GM23338 (cell line): ENCODE measurements around the gene MT1HL1. TPM values are rescaled to one million over a fixed set of nuclear protein-coding genes. Genes with fewer than 3 reads are reported as not detected.
A peak's percentile ranks its signal among the peaks of the same experiment; 100 is the strongest.

Source experiments
- ATAC-seq: fragments of 200-7000 bp; cut with Tn5 transposase; 3 replicates; pipeline ENCODE4 v1.9.1; 2020
- DNase-seq: peaks from one replicate; pipeline ENCODE4 v3.0.0-alpha.2; 2015; ENCODE audit warnings: low spot score
- H2AFZ ChIP-seq: fragments of 200-600 bp; sonication (generic); 2 replicates; pipeline ENCODE4 v1.8.0; 2016; ENCODE audit warnings: antibody characterized with exemption, mild to moderate bottlenecking, moderate library complexity
- H3F3A ChIP-seq: fragments of 200-600 bp; sonication (generic); replicated peaks from 2 replicates; pipeline ENCODE4 v1.8.0; 2017; ENCODE audit warnings: antibody characterized with exemption, mixed run types, low read depth
- H3K27ac ChIP-seq: fragments of 200-600 bp; sonication (generic); 2 replicates; pipeline ENCODE4 v1.6.1; 2016; ENCODE audit warnings: low read depth
- H3K27me3 ChIP-seq: fragments of 200-600 bp; sonication (generic); 2 replicates; pipeline ENCODE4 v1.8.0; 2016; ENCODE audit warnings: mild to moderate bottlenecking, mixed run types, moderate library complexity; ENCODE audit not compliant: insufficient read depth
- H3K36me3 ChIP-seq: fragments of 200-600 bp; sonication (generic); 2 replicates; pipeline ENCODE4 v1.8.0; 2016; ENCODE audit warnings: mild to moderate bottlenecking; ENCODE audit not compliant: insufficient read depth
- H3K4me1 ChIP-seq: fragments of 200-600 bp; sonication (generic); 2 replicates; pipeline ENCODE4 v1.8.0; 2016; ENCODE audit warnings: mild to moderate bottlenecking, moderate library complexity; ENCODE audit not compliant: insufficient read depth
- H3K4me2 ChIP-seq: fragments of 200-600 bp; sonication (generic); 2 replicates; pipeline ENCODE4 v1.7.1; 2017; ENCODE audit warnings: mixed run types
- H3K4me3 ChIP-seq: fragments of 200-600 bp; sonication (generic); 2 replicates; pipeline ENCODE4 v1.6.1; 2016; ENCODE audit warnings: mixed run types
- H3K79me2 ChIP-seq: fragments of 200-600 bp; sonication (generic); replicated peaks from 2 replicates; pipeline ENCODE4 v1.8.0; 2017; ENCODE audit warnings: mild to moderate bottlenecking; ENCODE audit not compliant: insufficient read depth
- H3K9me2 ChIP-seq: fragments of 200-600 bp; sonication (generic); 2 replicates; pipeline ENCODE4 v1.8.0; 2017; ENCODE audit not compliant: insufficient read depth
- H4K20me1 ChIP-seq: fragments of 200-600 bp; sonication (generic); replicated peaks from 2 replicates; pipeline ENCODE4 v1.8.0; 2017; ENCODE audit warnings: mild to moderate bottlenecking; ENCODE audit not compliant: insufficient read depth
- H3K27ac Mint-ChIP-seq: 2 replicates; pipeline ENCODE4 v1.8.0; 2020; ENCODE audit warnings: inconsistent platforms, mild to moderate bottlenecking, moderate library complexity, mixed read lengths
- H3K27me3 Mint-ChIP-seq: 3 replicates; pipeline ENCODE4 v1.8.0; 2022; ENCODE audit warnings: low read depth, mild to moderate bottlenecking, moderate library complexity, mixed read lengths, inconsistent platforms; ENCODE audit not compliant: insufficient read depth, poor library complexity
- H3K36me3 Mint-ChIP-seq: 3 replicates; pipeline ENCODE4 v1.8.0; 2021; ENCODE audit warnings: low read depth, mild to moderate bottlenecking, inconsistent platforms, moderate library complexity, mixed read lengths
- H3K4me1 Mint-ChIP-seq: 3 replicates; pipeline ENCODE4 v1.8.0; 2020; ENCODE audit warnings: mild to moderate bottlenecking, inconsistent platforms, mixed read lengths
- H3K4me3 Mint-ChIP-seq: 3 replicates; pipeline ENCODE4 v1.8.0; 2021; ENCODE audit warnings: moderate library complexity, mild to moderate bottlenecking, inconsistent platforms, mixed read lengths
- H3K9me3 Mint-ChIP-seq: 3 replicates; pipeline ENCODE4 v1.8.0; 2020; ENCODE audit warnings: moderate library complexity, mild to moderate bottlenecking, inconsistent platforms, mixed read lengths
- CREB1 ChIP-seq: fragments of 250-450 bp; sonication (Bioruptor Pico); IDR thresholded peaks from 2 replicates; pipeline ENCODE4 v1.5.0; 2020; ENCODE audit warnings: low read depth, mild to moderate bottlenecking, moderate library complexity
- EZH2 ChIP-seq: fragments of 200-600 bp; sonication (generic); IDR thresholded peaks from one replicate; pipeline ENCODE4 v1.8.0; 2017; ENCODE audit warnings: antibody characterized with exemption, mild to moderate bottlenecking, low read depth; ENCODE audit not compliant: unreplicated experiment
- EZH2phosphoT487 ChIP-seq: fragments of 200-600 bp; sonication (generic); IDR thresholded peaks from one replicate; pipeline ENCODE4 v1.8.1; 2018; ENCODE audit warnings: antibody characterized with exemption; ENCODE audit not compliant: unreplicated experiment
- JUNB ChIP-seq: IDR thresholded peaks from one replicate; pipeline ENCODE4 v1.6.1; 2016; ENCODE audit warnings: antibody characterized with exemption; ENCODE audit not compliant: unreplicated experiment
- NANOG ChIP-seq: IDR thresholded peaks from 2 replicates; pipeline ENCODE4 v1.6.1; 2016; ENCODE audit warnings: antibody characterized with exemption, borderline replicate concordance
- POLR2AphosphoS5 ChIP-seq: IDR thresholded peaks from 2 replicates; pipeline ENCODE4 v1.6.1; 2016; ENCODE audit warnings: antibody characterized with exemption, low read depth
- STAT1 ChIP-seq: IDR thresholded peaks from one replicate; pipeline ENCODE4 v1.6.1; 2016; ENCODE audit warnings: antibody characterized with exemption; ENCODE audit not compliant: unreplicated experiment
- ZNF114 ChIP-seq: fragments of 250-450 bp; sonication (Bioruptor Pico); IDR thresholded peaks from 2 replicates; pipeline ENCODE4 v1.5.0; 2020; ENCODE audit warnings: mild to moderate bottlenecking, moderate library complexity
- ZNF331 ChIP-seq: fragments of 250-450 bp; sonication (Bioruptor Pico); IDR thresholded peaks from 2 replicates; pipeline ENCODE4 v1.5.0; 2020; ENCODE audit warnings: low read depth, mild to moderate bottlenecking, moderate library complexity
- polyA plus RNA-seq: library from polyadenylated mRNA; unstranded; fragments of >200 nt; fragmentation: Nextera tagmentation; extraction: Ambion mirVana; gene quantifications from 2 replicates; pipeline ENCODE4 v1.2.1, GENCODE V29; 2016
- total RNA-seq: library from RNA; depleted of rRNA; stranded (reverse); fragments of >200 nt; shearing (Covaris generic); gene quantifications from 2 replicates; pipeline ENCODE4 v1.2.3, GENCODE V29; 2014
- TF ChIP-seq, protein P1 (sequence below): fragments of 250-450 bp; sonication (Bioruptor Pico); IDR thresholded peaks from 2 replicates; pipeline ENCODE4 v1.5.0; 2020; ENCODE audit warnings: mild to moderate bottlenecking, moderate library complexity
- TF ChIP-seq, protein P2 (sequence below): IDR thresholded peaks from 2 replicates; pipeline ENCODE4 v1.6.1; 2016; ENCODE audit warnings: antibody characterized with exemption
- TF ChIP-seq, protein P3 (sequence below), 2 experiments: fragments of 200-600 bp in 1 of 2; sonication (generic) in 1 of 2; conservative IDR thresholded peaks; 2 replicates each; pipeline versions ENCODE4 v1.5.1 to v1.6.1; 2016 to 2017; ENCODE audit warnings: antibody characterized with exemption in 2 of 2, low read depth in 2 of 2, mild to moderate bottlenecking in 2 of 2, moderate library complexity in 1 of 2
- TF ChIP-seq, protein P4 (sequence below): IDR thresholded peaks from one replicate; pipeline ENCODE4 v1.6.1; 2018; ENCODE audit warnings: antibody characterized with exemption; ENCODE audit not compliant: unreplicated experiment

MT1HL1 gene
- total and polyA plus RNA-seq, 2 experiments from 2014 or later, result not detected

DNA sequence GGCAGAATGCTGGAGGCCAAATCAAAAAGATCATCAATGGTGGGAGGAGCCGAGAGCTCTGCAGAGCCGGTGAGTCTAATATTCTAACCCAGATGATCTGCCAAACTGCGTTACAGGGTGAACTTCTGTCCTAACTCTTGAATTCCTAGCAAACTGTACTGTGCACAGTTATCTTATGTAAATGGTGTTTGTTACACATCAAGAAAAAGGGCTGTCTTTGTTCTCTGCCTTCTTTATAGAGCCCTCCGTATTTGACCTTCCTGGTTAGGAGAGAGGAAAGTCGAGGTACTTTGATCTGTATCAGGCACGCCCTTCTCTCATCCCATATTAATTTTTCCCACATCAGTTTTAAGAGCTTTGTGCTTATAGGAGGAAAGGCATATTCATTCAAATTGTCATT, 37.6 kb downstream of the MT1HL1 start:
- no peak overlapping the region for H3K4me3 Mint-ChIP-seq
- peaks cover 7% of the 10 kb centered on the region for H3K9me3 Mint-ChIP-seq
- Histone ChIP-seq H3K27ac (no peak overlapping the region), H3K4me3 (no peak overlapping the region), H3K79me2 (no peaks in the 10 kb centered on the region), H3K9me2 (peaks cover 13% of the 10 kb centered on the region; the same call in 1 of the 2 replicates), H3K27me3 (no peaks in the 10 kb centered on the region), H3K4me1 (no peaks in the 10 kb centered on the region), H3K36me3 (no peaks in the 10 kb centered on the region), H3F3A (no peaks in the 10 kb centered on the region), H4K20me1 (no peaks in the 10 kb centered on the region), H2AFZ (peak overlapping the region; percentile 52; the same call in 1 of the 2 replicates), H3K4me2 (no peak overlapping the region)
- no peaks in the 10 kb centered on the region; the same call in 2 of the 3 replicates for H3K4me1 Mint-ChIP-seq
- peaks cover 13% of the 10 kb centered on the region for H3K27me3 Mint-ChIP-seq
- DNase-seq (no peak), ATAC-seq (no peak)
- peaks cover 3% of the 10 kb centered on the region for H3K36me3 Mint-ChIP-seq
- no peak overlapping the region for H3K27ac Mint-ChIP-seq
- TF ChIP-seq, protein P1, sequence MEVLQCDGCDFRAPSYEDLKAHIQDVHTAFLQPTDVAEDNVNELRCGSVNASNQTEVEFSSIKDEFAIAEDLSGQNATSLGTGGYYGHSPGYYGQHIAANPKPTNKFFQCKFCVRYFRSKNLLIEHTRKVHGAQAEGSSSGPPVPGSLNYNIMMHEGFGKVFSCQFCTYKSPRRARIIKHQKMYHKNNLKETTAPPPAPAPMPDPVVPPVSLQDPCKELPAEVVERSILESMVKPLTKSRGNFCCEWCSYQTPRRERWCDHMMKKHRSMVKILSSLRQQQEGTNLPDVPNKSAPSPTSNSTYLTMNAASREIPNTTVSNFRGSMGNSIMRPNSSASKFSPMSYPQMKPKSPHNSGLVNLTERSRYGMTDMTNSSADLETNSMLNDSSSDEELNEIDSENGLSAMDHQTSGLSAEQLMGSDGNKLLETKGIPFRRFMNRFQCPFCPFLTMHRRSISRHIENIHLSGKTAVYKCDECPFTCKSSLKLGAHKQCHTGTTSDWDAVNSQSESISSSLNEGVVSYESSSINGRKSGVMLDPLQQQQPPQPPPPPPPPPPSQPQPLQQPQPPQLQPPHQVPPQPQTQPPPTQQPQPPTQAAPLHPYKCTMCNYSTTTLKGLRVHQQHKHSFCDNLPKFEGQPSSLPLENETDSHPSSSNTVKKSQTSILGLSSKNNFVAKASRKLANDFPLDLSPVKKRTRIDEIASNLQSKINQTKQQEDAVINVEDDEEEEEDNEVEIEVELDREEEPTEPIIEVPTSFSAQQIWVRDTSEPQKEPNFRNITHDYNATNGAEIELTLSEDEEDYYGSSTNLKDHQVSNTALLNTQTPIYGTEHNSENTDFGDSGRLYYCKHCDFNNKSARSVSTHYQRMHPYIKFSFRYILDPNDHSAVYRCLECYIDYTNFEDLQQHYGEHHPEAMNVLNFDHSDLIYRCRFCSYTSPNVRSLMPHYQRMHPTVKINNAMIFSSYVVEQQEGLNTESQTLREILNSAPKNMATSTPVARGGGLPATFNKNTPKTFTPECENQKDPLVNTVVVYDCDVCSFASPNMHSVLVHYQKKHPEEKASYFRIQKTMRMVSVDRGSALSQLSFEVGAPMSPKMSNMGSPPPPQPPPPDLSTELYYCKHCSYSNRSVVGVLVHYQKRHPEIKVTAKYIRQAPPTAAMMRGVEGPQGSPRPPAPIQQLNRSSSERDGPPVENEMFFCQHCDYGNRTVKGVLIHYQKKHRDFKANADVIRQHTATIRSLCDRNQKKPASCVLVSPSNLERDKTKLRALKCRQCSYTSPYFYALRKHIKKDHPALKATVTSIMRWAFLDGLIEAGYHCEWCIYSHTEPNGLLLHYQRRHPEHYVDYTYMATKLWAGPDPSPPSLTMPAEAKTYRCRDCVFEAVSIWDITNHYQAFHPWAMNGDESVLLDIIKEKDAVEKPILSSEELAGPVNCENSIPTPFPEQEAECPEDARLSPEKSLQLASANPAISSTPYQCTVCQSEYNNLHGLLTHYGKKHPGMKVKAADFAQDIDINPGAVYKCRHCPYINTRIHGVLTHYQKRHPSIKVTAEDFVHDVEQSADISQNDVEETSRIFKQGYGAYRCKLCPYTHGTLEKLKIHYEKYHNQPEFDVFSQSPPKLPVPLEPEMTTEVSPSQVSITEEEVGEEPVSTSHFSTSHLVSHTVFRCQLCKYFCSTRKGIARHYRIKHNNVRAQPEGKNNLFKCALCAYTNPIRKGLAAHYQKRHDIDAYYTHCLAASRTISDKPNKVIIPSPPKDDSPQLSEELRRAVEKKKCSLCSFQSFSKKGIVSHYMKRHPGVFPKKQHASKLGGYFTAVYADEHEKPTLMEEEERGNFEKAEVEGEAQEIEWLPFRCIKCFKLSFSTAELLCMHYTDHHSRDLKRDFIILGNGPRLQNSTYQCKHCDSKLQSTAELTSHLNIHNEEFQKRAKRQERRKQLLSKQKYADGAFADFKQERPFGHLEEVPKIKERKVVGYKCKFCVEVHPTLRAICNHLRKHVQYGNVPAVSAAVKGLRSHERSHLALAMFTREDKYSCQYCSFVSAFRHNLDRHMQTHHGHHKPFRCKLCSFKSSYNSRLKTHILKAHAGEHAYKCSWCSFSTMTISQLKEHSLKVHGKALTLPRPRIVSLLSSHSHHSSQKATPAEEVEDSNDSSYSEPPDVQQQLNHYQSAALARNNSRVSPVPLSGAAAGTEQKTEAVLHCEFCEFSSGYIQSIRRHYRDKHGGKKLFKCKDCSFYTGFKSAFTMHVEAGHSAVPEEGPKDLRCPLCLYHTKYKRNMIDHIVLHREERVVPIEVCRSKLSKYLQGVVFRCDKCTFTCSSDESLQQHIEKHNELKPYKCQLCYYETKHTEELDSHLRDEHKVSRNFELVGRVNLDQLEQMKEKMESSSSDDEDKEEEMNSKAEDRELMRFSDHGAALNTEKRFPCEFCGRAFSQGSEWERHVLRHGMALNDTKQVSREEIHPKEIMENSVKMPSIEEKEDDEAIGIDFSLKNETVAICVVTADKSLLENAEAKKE (CRISPR knock-in tag), result no peak
- no peak for TF ChIP-seq NANOG
- TF ChIP-seq EZH2phosphoT487, result no peak
- TF ChIP-seq, protein P2, sequence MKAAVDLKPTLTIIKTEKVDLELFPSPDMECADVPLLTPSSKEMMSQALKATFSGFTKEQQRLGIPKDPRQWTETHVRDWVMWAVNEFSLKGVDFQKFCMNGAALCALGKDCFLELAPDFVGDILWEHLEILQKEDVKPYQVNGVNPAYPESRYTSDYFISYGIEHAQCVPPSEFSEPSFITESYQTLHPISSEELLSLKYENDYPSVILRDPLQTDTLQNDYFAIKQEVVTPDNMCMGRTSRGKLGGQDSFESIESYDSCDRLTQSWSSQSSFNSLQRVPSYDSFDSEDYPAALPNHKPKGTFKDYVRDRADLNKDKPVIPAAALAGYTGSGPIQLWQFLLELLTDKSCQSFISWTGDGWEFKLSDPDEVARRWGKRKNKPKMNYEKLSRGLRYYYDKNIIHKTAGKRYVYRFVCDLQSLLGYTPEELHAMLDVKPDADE, result no peak
- TF ChIP-seq JUNB, result no peak
- TF ChIP-seq ZNF114 (CRISPR knock-in tag), result no peak
- no peak for TF ChIP-seq ZNF331 (CRISPR knock-in tag)
- TF ChIP-seq, protein P3, sequence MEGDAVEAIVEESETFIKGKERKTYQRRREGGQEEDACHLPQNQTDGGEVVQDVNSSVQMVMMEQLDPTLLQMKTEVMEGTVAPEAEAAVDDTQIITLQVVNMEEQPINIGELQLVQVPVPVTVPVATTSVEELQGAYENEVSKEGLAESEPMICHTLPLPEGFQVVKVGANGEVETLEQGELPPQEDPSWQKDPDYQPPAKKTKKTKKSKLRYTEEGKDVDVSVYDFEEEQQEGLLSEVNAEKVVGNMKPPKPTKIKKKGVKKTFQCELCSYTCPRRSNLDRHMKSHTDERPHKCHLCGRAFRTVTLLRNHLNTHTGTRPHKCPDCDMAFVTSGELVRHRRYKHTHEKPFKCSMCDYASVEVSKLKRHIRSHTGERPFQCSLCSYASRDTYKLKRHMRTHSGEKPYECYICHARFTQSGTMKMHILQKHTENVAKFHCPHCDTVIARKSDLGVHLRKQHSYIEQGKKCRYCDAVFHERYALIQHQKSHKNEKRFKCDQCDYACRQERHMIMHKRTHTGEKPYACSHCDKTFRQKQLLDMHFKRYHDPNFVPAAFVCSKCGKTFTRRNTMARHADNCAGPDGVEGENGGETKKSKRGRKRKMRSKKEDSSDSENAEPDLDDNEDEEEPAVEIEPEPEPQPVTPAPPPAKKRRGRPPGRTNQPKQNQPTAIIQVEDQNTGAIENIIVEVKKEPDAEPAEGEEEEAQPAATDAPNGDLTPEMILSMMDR (conservative IDR thresholded peaks at IDR 0.05; ENCODE audit: low read depth in 2 of 2), result no peak
- TF ChIP-seq EZH2, result no peak
- no peak for TF ChIP-seq CREB1 (CRISPR knock-in tag)
- TF ChIP-seq STAT1, result no peak
- TF ChIP-seq, protein P4, sequence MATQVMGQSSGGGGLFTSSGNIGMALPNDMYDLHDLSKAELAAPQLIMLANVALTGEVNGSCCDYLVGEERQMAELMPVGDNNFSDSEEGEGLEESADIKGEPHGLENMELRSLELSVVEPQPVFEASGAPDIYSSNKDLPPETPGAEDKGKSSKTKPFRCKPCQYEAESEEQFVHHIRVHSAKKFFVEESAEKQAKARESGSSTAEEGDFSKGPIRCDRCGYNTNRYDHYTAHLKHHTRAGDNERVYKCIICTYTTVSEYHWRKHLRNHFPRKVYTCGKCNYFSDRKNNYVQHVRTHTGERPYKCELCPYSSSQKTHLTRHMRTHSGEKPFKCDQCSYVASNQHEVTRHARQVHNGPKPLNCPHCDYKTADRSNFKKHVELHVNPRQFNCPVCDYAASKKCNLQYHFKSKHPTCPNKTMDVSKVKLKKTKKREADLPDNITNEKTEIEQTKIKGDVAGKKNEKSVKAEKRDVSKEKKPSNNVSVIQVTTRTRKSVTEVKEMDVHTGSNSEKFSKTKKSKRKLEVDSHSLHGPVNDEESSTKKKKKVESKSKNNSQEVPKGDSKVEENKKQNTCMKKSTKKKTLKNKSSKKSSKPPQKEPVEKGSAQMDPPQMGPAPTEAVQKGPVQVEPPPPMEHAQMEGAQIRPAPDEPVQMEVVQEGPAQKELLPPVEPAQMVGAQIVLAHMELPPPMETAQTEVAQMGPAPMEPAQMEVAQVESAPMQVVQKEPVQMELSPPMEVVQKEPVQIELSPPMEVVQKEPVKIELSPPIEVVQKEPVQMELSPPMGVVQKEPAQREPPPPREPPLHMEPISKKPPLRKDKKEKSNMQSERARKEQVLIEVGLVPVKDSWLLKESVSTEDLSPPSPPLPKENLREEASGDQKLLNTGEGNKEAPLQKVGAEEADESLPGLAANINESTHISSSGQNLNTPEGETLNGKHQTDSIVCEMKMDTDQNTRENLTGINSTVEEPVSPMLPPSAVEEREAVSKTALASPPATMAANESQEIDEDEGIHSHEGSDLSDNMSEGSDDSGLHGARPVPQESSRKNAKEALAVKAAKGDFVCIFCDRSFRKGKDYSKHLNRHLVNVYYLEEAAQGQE, result no peak
- TF ChIP-seq POLR2AphosphoS5, result no peak
